Measurements from ENCODE around the gene WDR26. TPM values are rescaled to one million over a fixed set of nuclear protein-coding genes. Genes with fewer than 3 reads are reported as not detected.
A peak's percentile ranks its signal among the peaks of the same experiment; 100 is the strongest.

Gene WDR26
- total RNA-seq, 1 experiment from 2014 or later: 81.4 TPM

DNA sequence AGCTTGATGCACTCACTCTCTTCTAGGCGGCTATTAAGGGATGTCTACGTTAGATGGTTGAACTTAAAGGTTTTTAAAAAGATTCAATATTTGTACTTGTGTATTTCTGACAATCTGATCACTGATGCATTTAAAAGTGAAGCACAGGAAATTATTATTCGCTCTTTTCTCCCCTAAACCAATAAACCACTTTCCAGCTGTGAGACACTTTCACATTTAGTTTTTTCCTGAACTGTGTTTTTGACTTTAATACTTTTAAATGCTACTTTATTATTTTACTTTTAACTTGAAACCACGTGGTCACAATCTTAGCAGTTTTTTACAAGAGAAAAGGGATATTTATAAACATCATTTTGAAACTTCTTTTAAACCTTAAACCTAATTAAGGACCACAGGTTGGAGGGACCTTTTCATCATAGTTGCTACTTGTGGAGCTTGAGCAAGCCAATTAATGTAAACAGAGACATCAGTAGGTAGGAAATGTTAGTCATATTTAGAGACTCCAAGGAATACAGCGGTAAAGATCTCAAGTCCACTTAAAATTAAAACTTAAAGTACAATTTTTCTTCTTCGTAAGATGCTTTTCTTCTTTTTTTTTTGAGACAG lies 9.2 kb downstream of the WDR26 start:
- no peak overlapping the region for H2AFZ ChIP-seq (ENCODE audit: low read length)
- H3K9me3 Mint-ChIP-seq: no peaks in the 10 kb centered on the region
- no peak overlapping the region for H4K8ac ChIP-seq (replicated peaks; ENCODE audit: insufficient read length, low read depth, low read length)
- H3K27ac Mint-ChIP-seq: peak overlapping the region in 1 of 3 experiments; percentile 67; a peak in 1 of 7 replicates
- no peak overlapping the region for H3K14ac ChIP-seq (ENCODE audit: insufficient read depth, low read length)
- H3K9me3 ChIP-seq (ENCODE audit: control insufficient read depth, low read depth, low read length): no peaks in the 10 kb centered on the region
- H4K5ac ChIP-seq (ENCODE audit: insufficient read length, low read depth, low read length): no peak overlapping the region
- H2BK5ac ChIP-seq (ENCODE audit: insufficient read length, low read length): no peak overlapping the region
- no peaks in the 10 kb centered on the region; the same call in 1 of the 2 replicates for H3K79me2 ChIP-seq (ENCODE audit: insufficient read depth, low read length)
- no peak overlapping the region for H3K23ac ChIP-seq (ENCODE audit: insufficient read length, low read depth, low read length)
- no peaks in the 10 kb centered on the region for H4K20me1 ChIP-seq (ENCODE audit: control insufficient read depth, insufficient read depth, insufficient read length)
- H3K9ac ChIP-seq (ENCODE audit: extremely low read depth, insufficient read length, low read length): no peak overlapping the region
- H2BK20ac ChIP-seq (ENCODE audit: low read depth, low read length, poor library complexity, severe bottlenecking): no peak overlapping the region
- no peak overlapping the region for H2BK12ac ChIP-seq (ENCODE audit: insufficient read length, low read depth, low read length)
- H2BK15ac ChIP-seq (ENCODE audit: low read depth, low read length): no peak overlapping the region
- H3K27ac ChIP-seq (ENCODE audit: insufficient read length, low read depth, low read length): no peak overlapping the region
- peaks cover 6% of the 10 kb centered on the region for H3K79me1 ChIP-seq (ENCODE audit: insufficient read depth, low read depth, low read length, poor library complexity, severe bottlenecking)
- H3K4me2 ChIP-seq (ENCODE audit: insufficient read depth, insufficient read length, low read length): no peak overlapping the region
- H2BK120ac ChIP-seq (ENCODE audit: low read depth, low read length, poor library complexity, severe bottlenecking): no peak overlapping the region
- no peak overlapping the region for H4K91ac ChIP-seq (ENCODE audit: insufficient read length, low read depth, low read length)
- peaks cover 47 to 81% (median 79%) of the 10 kb centered on the region in 3 experiments; a peak in 6 of 7 replicates for H3K36me3 Mint-ChIP-seq (ENCODE audit: insufficient read depth in 1 of 3, low read depth in 3 of 3)
- no peak for DNase-seq
- no CpG with 5 or more reads among the region's 6 CpGs for WGBS (ENCODE audit: extremely low coverage, insufficient read length, low lambda C conversion rate)
- TF ChIP-seq, protein P1, sequence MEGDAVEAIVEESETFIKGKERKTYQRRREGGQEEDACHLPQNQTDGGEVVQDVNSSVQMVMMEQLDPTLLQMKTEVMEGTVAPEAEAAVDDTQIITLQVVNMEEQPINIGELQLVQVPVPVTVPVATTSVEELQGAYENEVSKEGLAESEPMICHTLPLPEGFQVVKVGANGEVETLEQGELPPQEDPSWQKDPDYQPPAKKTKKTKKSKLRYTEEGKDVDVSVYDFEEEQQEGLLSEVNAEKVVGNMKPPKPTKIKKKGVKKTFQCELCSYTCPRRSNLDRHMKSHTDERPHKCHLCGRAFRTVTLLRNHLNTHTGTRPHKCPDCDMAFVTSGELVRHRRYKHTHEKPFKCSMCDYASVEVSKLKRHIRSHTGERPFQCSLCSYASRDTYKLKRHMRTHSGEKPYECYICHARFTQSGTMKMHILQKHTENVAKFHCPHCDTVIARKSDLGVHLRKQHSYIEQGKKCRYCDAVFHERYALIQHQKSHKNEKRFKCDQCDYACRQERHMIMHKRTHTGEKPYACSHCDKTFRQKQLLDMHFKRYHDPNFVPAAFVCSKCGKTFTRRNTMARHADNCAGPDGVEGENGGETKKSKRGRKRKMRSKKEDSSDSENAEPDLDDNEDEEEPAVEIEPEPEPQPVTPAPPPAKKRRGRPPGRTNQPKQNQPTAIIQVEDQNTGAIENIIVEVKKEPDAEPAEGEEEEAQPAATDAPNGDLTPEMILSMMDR (conservative IDR thresholded peaks at IDR 0.05): no peak
- no peak overlapping the region for H3K4me3 Mint-ChIP-seq
- no peak overlapping the region for H3K18ac ChIP-seq (ENCODE audit: insufficient read length, low read depth, low read length)
- peaks cover under 1% of the 10 kb centered on the region in 2 experiments; a peak in 3 of 4 replicates for H3K4me1 Mint-ChIP-seq
- no peak overlapping the region for H3T11ph ChIP-seq (ENCODE audit: low read length)
- no peaks in the 10 kb centered on the region for H3K27me3 ChIP-seq (ENCODE audit: insufficient read depth, low read length)
- no peak overlapping the region for H3K4ac ChIP-seq (ENCODE audit: low read depth, low read length)
- H2AK5ac ChIP-seq (ENCODE audit: insufficient read length, low read length): no peak overlapping the region
- no peaks in the 10 kb centered on the region for H3K27me3 Mint-ChIP-seq (ENCODE audit: low read depth)
- no peak overlapping the region for H3K56ac ChIP-seq (ENCODE audit: insufficient read length, low read depth, low read length)
- H3K4me1 ChIP-seq (ENCODE audit: insufficient read depth, low read length): no peaks in the 10 kb centered on the region
- H3K23me2 ChIP-seq (ENCODE audit: insufficient read length, low read depth, low read length, poor library complexity, severe bottlenecking): no peaks in the 10 kb centered on the region

Data from H9 (cell line).